K562 (cell line): ENCODE data around the gene FARSA. TPM values are rescaled to one million over a fixed set of nuclear protein-coding genes. Genes with fewer than 3 reads are reported as not detected.

Experiments used
- ATF7 ChIP-seq: fragments of 450-650 bp; IDR thresholded peaks from 2 replicates; pipeline ENCODE4 v1.7.1; 2014; ENCODE audit warnings: mild to moderate bottlenecking, moderate library complexity
- ERF ChIP-seq: fragments of 450-650 bp; formaldehyde crosslinking; IDR thresholded peaks from 2 replicates; pipeline ENCODE4 v1.4.0; 2020; ENCODE audit warnings: mild to moderate bottlenecking, mixed read lengths
- FOS ChIP-seq: IDR thresholded peaks from 3 replicates; pipeline ENCODE4 v1.6.1; 2011; ENCODE audit not compliant: insufficient read length; ENCODE audit errors: extremely low read depth
- FOXM1 ChIP-seq, 2 experiments: fragments of 450-650 bp in 1 of 2; sonication (generic) in 1 of 2; formaldehyde crosslinking in 1 of 2; IDR thresholded peaks; 2 replicates each; pipeline versions ENCODE4 v1.6.1 to v1.9.0; 2017 to 2022; ENCODE audit warnings: low read depth in 2 of 2, mild to moderate bottlenecking in 2 of 2, missing genetic modification reagents in 1 of 2, moderate library complexity in 1 of 2
- HNRNPL ChIP-seq: fragments of 200-400 bp; formaldehyde crosslinking; IDR thresholded peaks from 2 replicates; pipeline ENCODE4 v1.6.1; 2017; ENCODE audit warnings: low read depth, mild to moderate bottlenecking, low read length
- ILK ChIP-seq: fragments of 450-650 bp; IDR thresholded peaks from 2 replicates; pipeline ENCODE4 v1.6.1; 2016; ENCODE audit warnings: missing genetic modification characterization, low read depth, mild to moderate bottlenecking, missing compliant biosample characterization, moderate library complexity, borderline replicate concordance
- IRF2 ChIP-seq: sonication (generic); formaldehyde crosslinking; IDR thresholded peaks from 2 replicates; pipeline ENCODE4 v1.8.1; 2022; ENCODE audit warnings: mild to moderate bottlenecking, missing genetic modification reagents
- NFE2 ChIP-seq: IDR thresholded peaks from 2 replicates; pipeline ENCODE4 v1.6.1; 2014; ENCODE audit warnings: antibody characterized with exemption, low read depth
- NFXL1 ChIP-seq: fragments of 450-650 bp; formaldehyde crosslinking; IDR thresholded peaks from 2 replicates; pipeline ENCODE4 v1.4.0; 2021; ENCODE audit warnings: mild to moderate bottlenecking
- POLR2AphosphoS5 ChIP-seq: IDR thresholded peaks from 2 replicates; pipeline ENCODE4 v1.6.1; 2011; ENCODE audit warnings: mild to moderate bottlenecking, low read depth, low read length, moderate library complexity; ENCODE audit not compliant: control insufficient read depth, insufficient read depth
- POLR2G ChIP-seq: fragments of 200-400 bp; formaldehyde crosslinking; IDR thresholded peaks from 2 replicates; pipeline ENCODE4 v1.6.1; 2017; ENCODE audit warnings: low read depth, mild to moderate bottlenecking, antibody characterized with exemption, low read length, moderate library complexity
- PRPF4 ChIP-seq: fragments of 200-400 bp; formaldehyde crosslinking; IDR thresholded peaks from one replicate; pipeline ENCODE4 v1.6.1; 2017; ENCODE audit warnings: low read length, low read depth, mild to moderate bottlenecking; ENCODE audit not compliant: insufficient read depth, poor library complexity, severe bottlenecking
- RB1 ChIP-seq: fragments of 450-650 bp; IDR thresholded peaks from 2 replicates; pipeline ENCODE4 v1.6.1; 2017; ENCODE audit warnings: low read depth, mild to moderate bottlenecking
- SMC3 ChIP-seq: conservative IDR thresholded peaks from 2 replicates; pipeline ENCODE4 v1.6.1; 2011; ENCODE audit warnings: low read depth, low read length, improper control_type of control experiment; ENCODE audit not compliant: insufficient read depth
- TEAD2 ChIP-seq: fragments of 450-650 bp; IDR thresholded peaks from 2 replicates; pipeline ENCODE4 v1.6.1; 2016; ENCODE audit warnings: missing genetic modification characterization, control low read depth, missing compliant biosample characterization
- TSC22D4 ChIP-seq: fragments of 450-650 bp; IDR thresholded peaks from 2 replicates; pipeline ENCODE4 v1.6.1; 2016; ENCODE audit warnings: missing genetic modification characterization, missing biosample characterization, control low read depth
- ZBTB8A ChIP-seq: fragments of 450-650 bp; IDR thresholded peaks from 2 replicates; pipeline ENCODE4 v1.6.1; 2018; ENCODE audit warnings: mild to moderate bottlenecking, moderate library complexity; ENCODE audit not compliant: partially characterized antibody
- ZNF224 ChIP-seq: sonication (generic); formaldehyde crosslinking; IDR thresholded peaks from 2 replicates; pipeline ENCODE4 v1.8.0; 2022; ENCODE audit warnings: mild to moderate bottlenecking, missing genetic modification reagents
- ZNF75A ChIP-seq: fragments of 450-650 bp; formaldehyde crosslinking; IDR thresholded peaks from 2 replicates; pipeline ENCODE4 v1.4.0; 2020; ENCODE audit warnings: mild to moderate bottlenecking
- polyA plus RNA-seq, 8 experiments: library from polyadenylated mRNA; depleted of rRNA in 4 of 8; stranded (reverse) in 5 of 8; unstranded in 3 of 8; fragments of >200 nt; fragmentation: Nextera tagmentation in 2 of 8; fragmentation: Illumina TruSeq in 1 of 8; extraction: Ambion mirVana in 2 of 8; extraction: Trizol in 1 of 8; gene quantifications; 2 replicates each; pipeline versions ENCODE4 v1.2.1 to v1.2.3, GENCODE V29; 2011 to 2014; ENCODE audit warnings: inconsistent platforms in 1 of 8, missing spikeins in 1 of 8
- total RNA-seq, 7 experiments: library from RNA; depleted of rRNA in 6 of 7; stranded (reverse); fragments of >200 nt in 6 of 7; fragmentation: Illumina TruSeq in 2 of 7; extraction: Trizol in 2 of 7; gene quantifications; 2 replicates each; pipeline versions ENCODE4 v1.2.1 to v1.2.3, GENCODE V29; 2011 to 2021; ENCODE audit warnings: low replicate concordance in 1 of 7
- TF ChIP-seq, protein P1 (sequence below): fragments of 450-650 bp; IDR thresholded peaks from 2 replicates; pipeline ENCODE4 v1.6.1; 2016; ENCODE audit warnings: antibody characterized with exemption
- TF ChIP-seq, protein P2 (sequence below): sonication (generic); formaldehyde crosslinking; IDR thresholded peaks from 2 replicates; pipeline ENCODE4 v1.8.0; 2022; ENCODE audit warnings: mild to moderate bottlenecking, missing genetic modification reagents, borderline replicate concordance
- TF ChIP-seq, protein P3 (sequence below): sonication (generic); formaldehyde crosslinking; IDR thresholded peaks from 2 replicates; pipeline ENCODE4 v1.8.0; 2022; ENCODE audit warnings: mild to moderate bottlenecking, low read depth, missing genetic modification reagents
- TF ChIP-seq, protein P4 (sequence below): fragments of 450-650 bp; IDR thresholded peaks from 2 replicates; pipeline ENCODE4 v1.6.1; 2016; ENCODE audit warnings: low read depth, mild to moderate bottlenecking, moderate library complexity

The FARSA gene
- total and polyA plus RNA-seq, 9 of the 15 experiments (the other 6 are each of a cell fraction or from before 2014, with no cell fraction given) = 25.2 to 237 (median 89.6) TPM

DNA sequence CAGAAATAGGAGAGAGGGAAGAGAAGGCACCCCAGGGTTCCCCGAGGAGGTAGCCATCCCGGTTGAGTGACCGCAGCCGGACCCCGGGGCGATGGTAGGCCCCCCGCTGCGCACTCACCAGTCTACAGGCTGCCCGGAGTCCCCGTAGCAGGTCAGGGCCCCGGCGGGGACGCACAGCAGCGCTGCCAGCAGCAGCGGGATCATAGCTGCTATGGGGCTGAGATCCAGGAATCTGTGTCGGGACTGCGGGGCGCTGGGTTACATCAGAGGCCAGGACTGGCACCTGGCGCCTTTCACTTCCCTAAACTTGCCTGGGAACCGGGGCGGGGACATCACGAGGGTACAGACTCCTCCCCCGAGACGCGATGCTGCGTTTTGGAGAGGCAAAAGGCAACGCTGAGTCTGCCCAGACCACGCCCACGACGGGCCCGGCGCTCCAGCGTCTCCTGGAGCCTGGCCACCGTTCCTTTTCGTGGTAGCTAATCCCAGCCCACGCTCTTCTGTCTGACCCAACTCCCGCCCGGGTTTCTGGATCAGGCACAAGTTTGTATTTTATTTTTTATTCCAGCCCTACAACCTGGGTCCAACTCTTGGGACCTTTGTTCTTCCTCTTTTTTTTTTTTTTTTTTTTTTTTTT, 52.2 kb downstream of the FARSA start, which contains the start of gene DNASE2 (continued):
- no peak for TF ChIP-seq SMC3
- no peak for TF ChIP-seq ZNF75A (CRISPR knock-in tag)
- TF ChIP-seq, protein P1, sequence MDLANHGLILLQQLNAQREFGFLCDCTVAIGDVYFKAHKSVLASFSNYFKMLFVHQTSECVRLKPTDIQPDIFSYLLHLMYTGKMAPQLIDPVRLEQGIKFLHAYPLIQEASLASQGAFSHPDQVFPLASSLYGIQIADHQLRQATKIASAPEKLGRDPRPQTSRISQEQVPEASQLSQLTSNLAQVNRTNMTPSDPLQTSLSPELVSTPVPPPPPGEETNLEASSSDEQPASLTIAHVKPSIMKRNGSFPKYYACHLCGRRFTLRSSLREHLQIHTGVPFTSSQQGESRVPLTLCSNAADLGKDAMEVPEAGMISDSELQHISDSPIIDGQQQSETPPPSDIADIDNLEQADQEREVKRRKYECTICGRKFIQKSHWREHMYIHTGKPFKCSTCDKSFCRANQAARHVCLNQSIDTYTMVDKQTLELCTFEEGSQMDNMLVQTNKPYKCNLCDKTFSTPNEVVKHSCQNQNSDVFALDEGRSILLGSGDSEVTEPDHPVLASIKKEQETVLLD = peak; percentile 51; the same call in 1 of the 2 replicates
- TF ChIP-seq ZNF224 (CRISPR knock-in tag) = no peak
- peak; percentile 93 for TF ChIP-seq POLR2G
- no peak for TF ChIP-seq ERF
- TF ChIP-seq IRF2 = no peak
- peak; percentile 57; the same call in 1 of the 2 replicates for TF ChIP-seq RB1
- TF ChIP-seq, protein P2, sequence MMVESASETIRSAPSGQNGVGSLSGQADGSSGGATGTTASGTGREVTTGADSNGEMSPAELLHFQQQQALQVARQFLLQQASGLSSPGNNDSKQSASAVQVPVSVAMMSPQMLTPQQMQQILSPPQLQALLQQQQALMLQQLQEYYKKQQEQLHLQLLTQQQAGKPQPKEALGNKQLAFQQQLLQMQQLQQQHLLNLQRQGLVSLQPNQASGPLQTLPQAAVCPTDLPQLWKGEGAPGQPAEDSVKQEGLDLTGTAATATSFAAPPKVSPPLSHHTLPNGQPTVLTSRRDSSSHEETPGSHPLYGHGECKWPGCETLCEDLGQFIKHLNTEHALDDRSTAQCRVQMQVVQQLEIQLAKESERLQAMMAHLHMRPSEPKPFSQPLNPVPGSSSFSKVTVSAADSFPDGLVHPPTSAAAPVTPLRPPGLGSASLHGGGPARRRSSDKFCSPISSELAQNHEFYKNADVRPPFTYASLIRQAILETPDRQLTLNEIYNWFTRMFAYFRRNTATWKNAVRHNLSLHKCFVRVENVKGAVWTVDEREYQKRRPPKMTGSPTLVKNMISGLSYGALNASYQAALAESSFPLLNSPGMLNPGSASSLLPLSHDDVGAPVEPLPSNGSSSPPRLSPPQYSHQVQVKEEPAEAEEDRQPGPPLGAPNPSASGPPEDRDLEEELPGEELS = no peak
- TF ChIP-seq FOXM1 (IDR thresholded peaks at IDR 0.05; ENCODE audit: low read depth) = no peak
- no peak for TF ChIP-seq FOXM1 (CRISPR knock-in tag; IDR thresholded peaks at IDR 0.05; ENCODE audit: low read depth)
- TF ChIP-seq TSC22D4 = no peak
- TF ChIP-seq ATF7 = peak; percentile 69
- no peak for TF ChIP-seq NFXL1 (CRISPR knock-in tag)
- TF ChIP-seq HNRNPL = 0 out of 2 replicates have a peak, but pooled peaks have one; percentile 8
- no peak for TF ChIP-seq FOS
- TF ChIP-seq TEAD2 = no peak
- TF ChIP-seq ILK = no peak
- TF ChIP-seq, protein P3, sequence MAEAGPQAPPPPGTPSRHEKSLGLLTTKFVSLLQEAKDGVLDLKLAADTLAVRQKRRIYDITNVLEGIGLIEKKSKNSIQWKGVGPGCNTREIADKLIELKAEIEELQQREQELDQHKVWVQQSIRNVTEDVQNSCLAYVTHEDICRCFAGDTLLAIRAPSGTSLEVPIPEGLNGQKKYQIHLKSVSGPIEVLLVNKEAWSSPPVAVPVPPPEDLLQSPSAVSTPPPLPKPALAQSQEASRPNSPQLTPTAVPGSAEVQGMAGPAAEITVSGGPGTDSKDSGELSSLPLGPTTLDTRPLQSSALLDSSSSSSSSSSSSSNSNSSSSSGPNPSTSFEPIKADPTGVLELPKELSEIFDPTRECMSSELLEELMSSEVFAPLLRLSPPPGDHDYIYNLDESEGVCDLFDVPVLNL (CRISPR knock-in tag) = no peak
- TF ChIP-seq, protein P4, sequence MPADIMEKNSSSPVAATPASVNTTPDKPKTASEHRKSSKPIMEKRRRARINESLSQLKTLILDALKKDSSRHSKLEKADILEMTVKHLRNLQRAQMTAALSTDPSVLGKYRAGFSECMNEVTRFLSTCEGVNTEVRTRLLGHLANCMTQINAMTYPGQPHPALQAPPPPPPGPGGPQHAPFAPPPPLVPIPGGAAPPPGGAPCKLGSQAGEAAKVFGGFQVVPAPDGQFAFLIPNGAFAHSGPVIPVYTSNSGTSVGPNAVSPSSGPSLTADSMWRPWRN = no peak
- no peak for TF ChIP-seq ZBTB8A
- TF ChIP-seq NFE2 = no peak
- no peak for TF ChIP-seq PRPF4
- TF ChIP-seq POLR2AphosphoS5 = no peak; the same call in 1 of the 2 replicates
